ENCODE results near the gene MNS1. TPM values are rescaled to one million over a fixed set of nuclear protein-coding genes. Genes with fewer than 3 reads are reported as not detected.

The MNS1 gene
- total and polyA plus RNA-seq, 9 of the 15 experiments (the other 6 are each of a cell fraction or from before 2014, with no cell fraction given), result 1.1 to 10.3 (median 2.5) TPM

DNA sequence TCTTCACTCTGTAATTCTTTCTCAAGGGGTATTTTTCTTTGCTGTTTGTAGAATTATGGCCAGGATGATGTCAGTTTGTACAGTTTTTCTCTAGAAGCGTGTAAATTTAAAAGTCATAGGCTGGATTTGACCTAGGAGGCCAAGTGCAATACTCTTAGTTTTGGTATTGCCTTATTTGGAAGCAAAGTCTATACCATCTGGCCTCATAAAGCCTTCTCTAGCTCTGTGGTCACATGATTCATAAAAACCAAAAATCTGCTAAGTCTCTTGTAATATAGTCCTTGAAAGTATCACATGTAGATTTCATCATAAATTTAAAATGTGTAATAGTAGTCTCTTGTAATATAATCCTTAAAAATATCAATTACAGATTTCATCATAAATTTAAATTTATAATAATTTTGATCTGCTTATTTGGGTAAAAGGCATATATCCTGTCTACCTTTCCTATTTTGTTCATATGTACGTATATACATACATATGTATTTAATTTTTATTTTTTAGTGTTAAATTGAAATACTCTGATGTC is 74.1 kb downstream of the MNS1 start (continued):
- TF ChIP-seq CHD1 (IDR thresholded peaks at IDR 0.05; ENCODE audit: low read length) (no peak), ZFP30 (CRISPR knock-in tag; IDR thresholded peaks at IDR 0.05; ENCODE audit: borderline replicate concordance) (no peak), PYGO2 (tag; IDR thresholded peaks at IDR 0.05) (no peak)

DNA sequence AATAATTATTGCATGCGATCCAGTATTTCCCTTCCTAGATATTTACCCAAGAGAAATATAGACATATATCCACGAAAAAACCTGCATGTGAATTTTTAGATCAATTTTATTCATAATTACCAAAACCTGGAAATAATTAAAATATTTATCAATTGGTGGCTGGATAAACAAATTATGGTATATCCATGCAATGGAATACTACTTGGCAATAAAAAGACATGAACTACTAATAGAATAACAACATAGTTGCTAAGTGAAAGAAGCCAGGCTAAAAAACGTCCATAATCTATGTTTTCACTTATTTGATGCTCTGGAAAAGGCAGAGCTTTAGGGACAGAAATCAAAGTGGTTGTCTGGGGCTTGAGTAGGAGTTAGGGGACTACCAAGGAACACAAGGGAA is 79.0 kb downstream of the MNS1 start:
- no peak for TF ChIP-seq RFX1 (IDR thresholded peaks at IDR 0.05)
- TF ChIP-seq KLF10 (CRISPR knock-in tag; IDR thresholded peaks at IDR 0.05), result no peak
- TF ChIP-seq ARID1B (IDR thresholded peaks at IDR 0.05), result no peak
- no peak for TF ChIP-seq ZNF134 (CRISPR knock-in tag; conservative IDR thresholded peaks at IDR 0.05)
- no peak for TF ChIP-seq ZC3H8 (IDR thresholded peaks at IDR 0.05)
- TF ChIP-seq, protein P1, sequence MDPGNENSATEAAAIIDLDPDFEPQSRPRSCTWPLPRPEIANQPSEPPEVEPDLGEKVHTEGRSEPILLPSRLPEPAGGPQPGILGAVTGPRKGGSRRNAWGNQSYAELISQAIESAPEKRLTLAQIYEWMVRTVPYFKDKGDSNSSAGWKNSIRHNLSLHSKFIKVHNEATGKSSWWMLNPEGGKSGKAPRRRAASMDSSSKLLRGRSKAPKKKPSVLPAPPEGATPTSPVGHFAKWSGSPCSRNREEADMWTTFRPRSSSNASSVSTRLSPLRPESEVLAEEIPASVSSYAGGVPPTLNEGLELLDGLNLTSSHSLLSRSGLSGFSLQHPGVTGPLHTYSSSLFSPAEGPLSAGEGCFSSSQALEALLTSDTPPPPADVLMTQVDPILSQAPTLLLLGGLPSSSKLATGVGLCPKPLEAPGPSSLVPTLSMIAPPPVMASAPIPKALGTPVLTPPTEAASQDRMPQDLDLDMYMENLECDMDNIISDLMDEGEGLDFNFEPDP (CRISPR knock-in tag; IDR thresholded peaks at IDR 0.05), result no peak
- TF ChIP-seq RBM14 (IDR thresholded peaks at IDR 0.05; ENCODE audit: borderline replicate concordance, insufficient read depth, low read depth, low read length), result no peak
- H2AFZ ChIP-seq (ENCODE audit: low read depth, low read length), result no peak overlapping the region
- H3K27ac ChIP-seq (ENCODE audit: extremely low read depth, low read depth, low read length), result no peak overlapping the region
- H3K79me2 ChIP-seq (ENCODE audit: control insufficient read depth, insufficient read depth, low read length), result no peaks in the 10 kb centered on the region
- DNase-seq (ENCODE audit: extremely low read depth in 1 of 4, low spot score in 3 of 4) (no peak), ATAC-seq (no peak), FAIRE-seq (no peak)
- ChIA-PET CTCF (ENCODE audit: low intra/inter-chr PET ratio) (no interaction called here), POLR2A (no interaction called here)
- no peaks in the 10 kb centered on the region for H4K20me1 ChIP-seq (replicated peaks; ENCODE audit: control insufficient read depth, insufficient read depth, low read length)
- no peak overlapping the region for H3K4me2 ChIP-seq (ENCODE audit: insufficient read depth, low read length)
- intact Hi-C loops (cut with micrococcal nuclease), result no loop called here
- BruUV-seq (replicated peaks), result no TSS peak
- H3K36me3 ChIP-seq (ENCODE audit: control insufficient read depth, insufficient read depth, low read length), result no peaks in the 10 kb centered on the region
- no peaks in the 10 kb centered on the region for H3K9me1 ChIP-seq (ENCODE audit: control insufficient read depth, insufficient read depth, low read length)
- H3K4me1 ChIP-seq (replicated peaks in 1 of 2; ENCODE audit: control insufficient read depth in 2 of 2, insufficient read depth in 2 of 2, low read length in 2 of 2), result no peaks in the 10 kb centered on the region
- H3K9ac ChIP-seq (ENCODE audit: insufficient read depth in 1 of 2, low read depth in 2 of 2, low read length in 2 of 2), result no peak overlapping the region
- no peaks in the 10 kb centered on the region for H3K27me3 ChIP-seq (ENCODE audit: control insufficient read depth in 2 of 2, insufficient read depth in 2 of 2, low read length in 2 of 2)
- H3K9me3 ChIP-seq (replicated peaks; ENCODE audit: control insufficient read depth, insufficient read depth, low read depth, low read length), result no peaks in the 10 kb centered on the region
- WGBS (ENCODE audit: insufficient coverage, low coverage, missing lambda C conversion rate), result 10% methylated on average over 3 of the region's 3 CpGs
- H3K4me3 ChIP-seq, result no peak overlapping the region
- in situ Hi-C loops (cut with MboI), result no loop called here

Data from K562 (cell line).